OCI-LY3 (cell line): ENCODE data around the gene ZCCHC24.
A peak's percentile ranks its signal among the peaks of the same experiment; 100 is the strongest.

Experiments
- H2AFZ ChIP-seq: fragments of 200-600, 300-600 bp; shearing (Covaris generic); 2 replicates; pipeline ENCODE4 v1.6.0; 2014; ENCODE audit warnings: antibody characterized with exemption, low read depth, low read length
- H3K27ac ChIP-seq: fragments of 200-600, 300-600 bp; sonication (generic); 2 replicates; pipeline ENCODE4 v1.5.1; 2014; ENCODE audit warnings: mild to moderate bottlenecking, low read length, moderate library complexity, mixed read lengths
- H3K27me3 ChIP-seq: fragments of 200-600, 300-600 bp; sonication (generic); 2 replicates; pipeline ENCODE4 v1.6.1; 2014; ENCODE audit warnings: low read depth, low read length, mixed read lengths
- H3K36me3 ChIP-seq: fragments of 200-600, 300-600 bp; sonication (generic); replicated peaks from 2 replicates; pipeline ENCODE3; 2014; ENCODE audit warnings: low read depth, low read length, mixed read lengths
- H3K4me1 ChIP-seq: fragments of 300-600, 200-600 bp; sonication (generic); 2 replicates; pipeline ENCODE4 v1.6.1; 2014; ENCODE audit warnings: low read length, mixed read lengths
- H3K4me2 ChIP-seq: fragments of 200-600, 300-600 bp; sonication (generic); 2 replicates; pipeline ENCODE4 v1.6.1; 2014; ENCODE audit warnings: low read length, mixed read lengths
- H3K4me3 ChIP-seq: fragments of 300-600, 200-600 bp; sonication (generic); 2 replicates; pipeline ENCODE4 v1.5.1; 2014; ENCODE audit warnings: antibody characterized with exemption, mild to moderate bottlenecking, low read length, moderate library complexity
- H3K79me2 ChIP-seq: fragments of 300-600, 200-600 bp; shearing (Covaris generic); 2 replicates; pipeline ENCODE4 v1.6.1; 2014; ENCODE audit warnings: mild to moderate bottlenecking, low read length, mixed read lengths
- H3K9ac ChIP-seq: fragments of 300-600, 200-600 bp; shearing (Covaris generic); 2 replicates; pipeline ENCODE4 v1.6.0; 2014; ENCODE audit warnings: mild to moderate bottlenecking, low read length, moderate library complexity
- H3K9me3 ChIP-seq: fragments of 200-600, 300-600 bp; shearing (Covaris generic); 2 replicates; pipeline ENCODE4 v1.6.1; 2014; ENCODE audit warnings: low read length, mixed read lengths; ENCODE audit not compliant: insufficient read depth
- H4K20me1 ChIP-seq: fragments of 200-600, 300-600 bp; sonication (generic); 2 replicates; pipeline ENCODE4 v1.6.1; 2016; ENCODE audit warnings: low read length, mixed read lengths; ENCODE audit not compliant: insufficient read depth
- CTCF ChIP-seq: fragments of 200-600, 300-600 bp; sonication (generic); IDR thresholded peaks from 2 replicates; pipeline ENCODE4 v1.5.1; 2014; ENCODE audit warnings: antibody characterized with exemption, low read length, low read depth
- EZH2phosphoT487 ChIP-seq: fragments of 200-600 bp; shearing (Covaris generic); IDR thresholded peaks from 2 replicates; pipeline ENCODE4 v1.6.1; 2018; ENCODE audit warnings: antibody characterized with exemption, mixed run types, low read depth

ZCCHC24 gene

GRCh38 chr10:79355420-79356017, 89.9 kb downstream of the ZCCHC24 start:
- Histone ChIP-seq H2AFZ (no peak overlapping the region), H3K4me3 (no peak overlapping the region), H3K9ac (no peak overlapping the region), H3K9me3 (no peaks in the 10 kb centered on the region), H3K27me3 (no peaks in the 10 kb centered on the region), H3K4me1 (peaks cover 32% of the 10 kb centered on the region), H3K79me2 (peaks cover 19% of the 10 kb centered on the region), H3K36me3 (peaks cover 44% of the 10 kb centered on the region), H3K27ac (no peak overlapping the region), H4K20me1 (peaks cover 45% of the 10 kb centered on the region), H3K4me2 (no peak overlapping the region)
- TF ChIP-seq EZH2phosphoT487 (no peak), CTCF (no peak)

GRCh38 chr10:79354615-79355014, 90.8 kb downstream of the ZCCHC24 start:
- H3K27ac ChIP-seq, result peak overlapping the region; percentile 55
- H3K27me3 ChIP-seq, result no peaks in the 10 kb centered on the region
- peaks cover 28% of the 10 kb centered on the region for H3K79me2 ChIP-seq
- H3K9me3 ChIP-seq, result no peaks in the 10 kb centered on the region
- no peak overlapping the region for H3K4me2 ChIP-seq
- peaks cover 53% of the 10 kb centered on the region for H3K36me3 ChIP-seq
- no peak overlapping the region for H3K9ac ChIP-seq
- peaks cover 54% of the 10 kb centered on the region for H4K20me1 ChIP-seq
- no peak overlapping the region for H3K4me3 ChIP-seq
- peaks cover 32% of the 10 kb centered on the region for H3K4me1 ChIP-seq
- no peak overlapping the region for H2AFZ ChIP-seq
- TF ChIP-seq CTCF (no peak), EZH2phosphoT487 (no peak)

- Histone ChIP-seq H3K27me3 (no peaks in the 10 kb centered on the region), H2AFZ (no peak overlapping the region), H3K36me3 (peaks cover 58% of the 10 kb centered on the region), H3K27ac (peak overlapping the region; percentile 55), H3K9me3 (no peaks in the 10 kb centered on the region), H3K4me2 (peak overlapping the region; percentile 40), H4K20me1 (peaks cover 59% of the 10 kb centered on the region), H3K4me3 (no peak overlapping the region), H3K9ac (no peak overlapping the region), H3K4me1 (peaks cover 34% of the 10 kb centered on the region), H3K79me2 (peaks cover 33% of the 10 kb centered on the region)
- no peak for TF ChIP-seq EZH2phosphoT487
- TF ChIP-seq CTCF, result no peak
Measured at GRCh38 chr10:79354141-79354540, 91.3 kb downstream of the ZCCHC24 start.

- H3K4me1 ChIP-seq, result peaks cover 38% of the 10 kb centered on the region
- peak overlapping the region; percentile 40 for H3K4me2 ChIP-seq
- H2AFZ ChIP-seq, result no peak overlapping the region
- peaks cover 62% of the 10 kb centered on the region for H3K36me3 ChIP-seq
- TF ChIP-seq CTCF (no peak), EZH2phosphoT487 (no peak)
- H3K9me3 ChIP-seq, result no peaks in the 10 kb centered on the region
- H3K9ac ChIP-seq, result no peak overlapping the region
- H3K79me2 ChIP-seq, result peaks cover 37% of the 10 kb centered on the region
- peaks cover 63% of the 10 kb centered on the region for H4K20me1 ChIP-seq
- H3K27ac ChIP-seq, result peak overlapping the region; percentile 55; the same call in 1 of the 2 replicates
- H3K4me3 ChIP-seq, result no peak overlapping the region
- H3K27me3 ChIP-seq, result no peaks in the 10 kb centered on the region
Measured at GRCh38 chr10:79353726-79354125, 91.7 kb downstream of the ZCCHC24 start.
